K562 (cell line): ENCODE measurements around the gene ST6GALNAC1. TPM values are rescaled to one million over a fixed set of nuclear protein-coding genes. Genes with fewer than 3 reads are reported as not detected.

Experiments used
- BHLHE40 ChIP-seq: IDR thresholded peaks from 2 replicates; pipeline ENCODE4 v1.6.1; 2011; ENCODE audit warnings: low read length, improper control_type of control experiment
- BRF1 ChIP-seq: IDR thresholded peaks from 3 replicates; pipeline ENCODE4 v1.6.1; 2011; ENCODE audit warnings: borderline replicate concordance, mild to moderate bottlenecking; ENCODE audit not compliant: insufficient read length; ENCODE audit errors: extremely low read depth
- CBFA2T3 ChIP-seq: fragments of 450-650 bp; IDR thresholded peaks from 2 replicates; pipeline ENCODE4 v1.6.1; 2017
- MEIS2 ChIP-seq: fragments of 450-650 bp; IDR thresholded peaks from 2 replicates; pipeline ENCODE4 v1.6.1; 2014; ENCODE audit warnings: mild to moderate bottlenecking; ENCODE audit not compliant: partially characterized antibody
- SP1 ChIP-seq: sonication (generic); formaldehyde crosslinking; IDR thresholded peaks from 2 replicates; pipeline ENCODE4 v1.8.1; 2022; ENCODE audit warnings: mild to moderate bottlenecking, missing genetic modification reagents
- TCF3 ChIP-seq: sonication (generic); formaldehyde crosslinking; IDR thresholded peaks from 2 replicates; pipeline ENCODE4 v1.4.0; 2020; ENCODE audit warnings: mild to moderate bottlenecking, missing genetic modification reagents
- polyA plus RNA-seq, 8 experiments: library from polyadenylated mRNA; depleted of rRNA in 4 of 8; stranded (reverse) in 5 of 8; unstranded in 3 of 8; fragments of >200 nt; fragmentation: Nextera tagmentation in 2 of 8; fragmentation: Illumina TruSeq in 1 of 8; extraction: Ambion mirVana in 2 of 8; extraction: Trizol in 1 of 8; gene quantifications; 2 replicates each; pipeline versions ENCODE4 v1.2.1 to v1.2.3, GENCODE V29; 2011 to 2014; ENCODE audit warnings: inconsistent platforms in 1 of 8, missing spikeins in 1 of 8
- total RNA-seq, 7 experiments: library from RNA; depleted of rRNA in 6 of 7; stranded (reverse); fragments of >200 nt in 6 of 7; fragmentation: Illumina TruSeq in 2 of 7; extraction: Trizol in 2 of 7; gene quantifications; 2 replicates each; pipeline versions ENCODE4 v1.2.1 to v1.2.3, GENCODE V29; 2011 to 2021; ENCODE audit warnings: low replicate concordance in 1 of 7
- TF ChIP-seq, protein P1 (sequence below): sonication (generic); formaldehyde crosslinking; IDR thresholded peaks from 2 replicates; pipeline ENCODE4 v1.9.0; 2022; ENCODE audit warnings: mild to moderate bottlenecking, missing genetic modification reagents
- TF ChIP-seq, protein P2 (sequence below): sonication (generic); formaldehyde crosslinking; IDR thresholded peaks from 2 replicates; pipeline ENCODE4 v1.9.0; 2022; ENCODE audit warnings: mild to moderate bottlenecking, missing genetic modification reagents
- TF ChIP-seq, protein P3 (sequence below): fragments of 450-650 bp; formaldehyde crosslinking; IDR thresholded peaks from 2 replicates; pipeline ENCODE4 v1.4.0; 2020; ENCODE audit warnings: mild to moderate bottlenecking, mixed read lengths

ST6GALNAC1 gene
- total and polyA plus RNA-seq, 9 of the 15 experiments (the other 6 are each of a cell fraction or from before 2014, with no cell fraction given), result 20.6 to 68.4 (median 50.5) TPM

DNA sequence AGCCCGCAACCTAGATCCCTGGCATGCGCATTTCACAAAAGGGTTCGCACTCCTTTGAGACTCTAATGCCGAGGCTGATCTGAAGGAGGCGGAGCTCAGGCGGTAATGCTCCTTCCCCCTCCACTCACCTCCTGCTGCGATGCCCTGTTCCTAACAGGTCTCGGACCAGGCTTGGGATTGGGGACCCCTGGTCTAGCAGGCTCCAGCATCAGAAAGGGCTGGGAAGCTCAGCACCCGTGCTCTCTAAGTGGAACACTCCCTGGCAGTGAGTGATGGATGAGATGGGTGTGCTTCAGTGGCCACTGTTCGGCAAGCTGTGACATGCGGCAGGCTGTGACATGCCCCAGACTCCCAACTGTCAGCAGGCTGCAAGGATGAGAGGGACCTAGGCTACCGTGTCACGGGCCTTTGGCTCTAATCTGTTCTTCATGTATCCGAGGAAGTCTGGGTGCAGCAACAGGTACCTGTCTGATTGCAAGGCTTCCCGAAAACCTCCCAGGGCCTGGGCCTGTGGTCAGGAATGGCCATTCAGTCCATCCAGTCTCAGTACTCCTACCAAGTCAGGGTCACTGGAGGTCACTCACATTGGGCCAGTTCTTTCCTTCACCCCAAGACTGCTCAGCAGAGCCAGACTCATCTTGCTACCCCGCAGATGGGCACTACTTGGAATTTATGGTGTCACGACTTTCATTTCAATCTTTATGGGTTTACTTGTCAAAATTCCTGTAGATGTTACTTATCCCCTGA lies 56.6 kb downstream of the ST6GALNAC1 start (continued):
- TF ChIP-seq, protein P1, sequence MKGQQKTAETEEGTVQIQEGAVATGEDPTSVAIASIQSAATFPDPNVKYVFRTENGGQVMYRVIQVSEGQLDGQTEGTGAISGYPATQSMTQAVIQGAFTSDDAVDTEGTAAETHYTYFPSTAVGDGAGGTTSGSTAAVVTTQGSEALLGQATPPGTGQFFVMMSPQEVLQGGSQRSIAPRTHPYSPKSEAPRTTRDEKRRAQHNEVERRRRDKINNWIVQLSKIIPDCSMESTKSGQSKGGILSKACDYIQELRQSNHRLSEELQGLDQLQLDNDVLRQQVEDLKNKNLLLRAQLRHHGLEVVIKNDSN (CRISPR knock-in tag), result peak; percentile 84
- TF ChIP-seq, protein P2, sequence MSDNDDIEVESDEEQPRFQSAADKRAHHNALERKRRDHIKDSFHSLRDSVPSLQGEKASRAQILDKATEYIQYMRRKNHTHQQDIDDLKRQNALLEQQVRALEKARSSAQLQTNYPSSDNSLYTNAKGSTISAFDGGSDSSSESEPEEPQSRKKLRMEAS (CRISPR knock-in tag), result peak; percentile 65
- TF ChIP-seq, protein P3, sequence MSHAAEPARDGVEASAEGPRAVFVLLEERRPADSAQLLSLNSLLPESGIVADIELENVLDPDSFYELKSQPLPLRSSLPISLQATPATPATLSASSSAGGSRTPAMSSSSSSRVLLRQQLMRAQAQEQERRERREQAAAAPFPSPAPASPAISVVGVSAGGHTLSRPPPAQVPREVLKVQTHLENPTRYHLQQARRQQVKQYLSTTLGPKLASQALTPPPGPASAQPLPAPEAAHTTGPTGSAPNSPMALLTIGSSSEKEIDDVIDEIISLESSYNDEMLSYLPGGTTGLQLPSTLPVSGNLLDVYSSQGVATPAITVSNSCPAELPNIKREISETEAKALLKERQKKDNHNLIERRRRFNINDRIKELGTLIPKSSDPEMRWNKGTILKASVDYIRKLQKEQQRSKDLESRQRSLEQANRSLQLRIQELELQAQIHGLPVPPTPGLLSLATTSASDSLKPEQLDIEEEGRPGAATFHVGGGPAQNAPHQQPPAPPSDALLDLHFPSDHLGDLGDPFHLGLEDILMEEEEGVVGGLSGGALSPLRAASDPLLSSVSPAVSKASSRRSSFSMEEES (CRISPR knock-in tag), result peak; percentile 84
- TF ChIP-seq SP1 (CRISPR knock-in tag) (no peak), MEIS2 (peak; percentile 72), TCF3 (CRISPR knock-in tag) (0 out of 2 replicates have a peak, but pooled peaks have one; percentile 31), BHLHE40 (peak; percentile 77), BRF1 (no peak), CBFA2T3 (peak; percentile 12; the same call in 1 of the 2 replicates)
